HTERT RPE-1 (cell line): ENCODE results near the gene ETV6.

Source experiments
- in situ Hi-C: fragments of 300-500 bp; cut with MboI; formaldehyde crosslinking; loops from 4 replicates; pipeline ENCODE4 v1.14.3; 2020; ENCODE audit warnings: low sequenced_read_pairs

ETV6 gene

GRCh38 chr12:11732715-11733114 is 83.2 kb downstream of the ETV6 start:
- in situ Hi-C loops = no loop called here

- in situ Hi-C loops = no loop called here
Measured at GRCh38 chr12:11734580-11735180, 85.2 kb downstream of the ETV6 start.

GRCh38 chr12:11738450-11738849 is 89.0 kb downstream of the ETV6 start:
- in situ Hi-C loops = no loop called here

- in situ Hi-C loops = no loop called here
Measured at GRCh38 chr12:11739980-11740577, 90.6 kb downstream of the ETV6 start.

GRCh38 chr12:11741434-11742092 is 92.1 kb downstream of the ETV6 start:
- in situ Hi-C loops = no loop called here

- in situ Hi-C loops = no loop called here
Measured at GRCh38 chr12:11743423-11744409, 94.2 kb downstream of the ETV6 start.

GRCh38 chr12:11744410-11744801 is 94.9 kb downstream of the ETV6 start:
- in situ Hi-C loops = no loop called here

GRCh38 chr12:11745113-11745512 is 95.6 kb downstream of the ETV6 start:
- in situ Hi-C loops = no loop called here

- in situ Hi-C loops = no loop called here
Measured at GRCh38 chr12:11746024-11746771, 96.7 kb downstream of the ETV6 start.

GRCh38 chr12:11746940-11747716 is 97.7 kb downstream of the ETV6 start:
- in situ Hi-C loops = no loop called here

- in situ Hi-C loops = no loop called here
Measured at GRCh38 chr12:11747969-11748368, 98.5 kb downstream of the ETV6 start.

- in situ Hi-C loops = no loop called here
Measured at GRCh38 chr12:11748903-11749302, 99.4 kb downstream of the ETV6 start.

- in situ Hi-C loops = no loop called here
Measured at GRCh38 chr12:11749943-11750690, 100.6 kb downstream of the ETV6 start.

GRCh38 chr12:11752403-11753149 is 103.1 kb downstream of the ETV6 start:
- in situ Hi-C loops = no loop called here

- in situ Hi-C loops = no loop called here
Measured at GRCh38 chr12:11753150-11753499, 103.7 kb downstream of the ETV6 start.

- in situ Hi-C loops = no loop called here
Measured at GRCh38 chr12:11753826-11754225, 104.4 kb downstream of the ETV6 start.

- in situ Hi-C loops = no loop called here
Measured at GRCh38 chr12:11754256-11754655, 104.8 kb downstream of the ETV6 start.

- in situ Hi-C loops = no loop called here
Measured at GRCh38 chr12:11755302-11755930, 105.9 kb downstream of the ETV6 start.
